Activated CD4-positive, alpha-beta T cell treated with anti-CD3 and anti-CD28 coated beads for 4 hours (primary cell): ENCODE results near the gene ATP6V1C2.

Experiments
- DNase-seq, 2 donors: peaks; one replicate each; pipeline ENCODE4 v3.0.0-alpha.2; 2020

ATP6V1C2 gene, protein sequence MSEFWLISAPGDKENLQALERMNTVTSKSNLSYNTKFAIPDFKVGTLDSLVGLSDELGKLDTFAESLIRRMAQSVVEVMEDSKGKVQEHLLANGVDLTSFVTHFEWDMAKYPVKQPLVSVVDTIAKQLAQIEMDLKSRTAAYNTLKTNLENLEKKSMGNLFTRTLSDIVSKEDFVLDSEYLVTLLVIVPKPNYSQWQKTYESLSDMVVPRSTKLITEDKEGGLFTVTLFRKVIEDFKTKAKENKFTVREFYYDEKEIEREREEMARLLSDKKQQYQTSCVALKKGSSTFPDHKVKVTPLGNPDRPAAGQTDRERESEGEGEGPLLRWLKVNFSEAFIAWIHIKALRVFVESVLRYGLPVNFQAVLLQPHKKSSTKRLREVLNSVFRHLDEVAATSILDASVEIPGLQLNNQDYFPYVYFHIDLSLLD

DNA sequence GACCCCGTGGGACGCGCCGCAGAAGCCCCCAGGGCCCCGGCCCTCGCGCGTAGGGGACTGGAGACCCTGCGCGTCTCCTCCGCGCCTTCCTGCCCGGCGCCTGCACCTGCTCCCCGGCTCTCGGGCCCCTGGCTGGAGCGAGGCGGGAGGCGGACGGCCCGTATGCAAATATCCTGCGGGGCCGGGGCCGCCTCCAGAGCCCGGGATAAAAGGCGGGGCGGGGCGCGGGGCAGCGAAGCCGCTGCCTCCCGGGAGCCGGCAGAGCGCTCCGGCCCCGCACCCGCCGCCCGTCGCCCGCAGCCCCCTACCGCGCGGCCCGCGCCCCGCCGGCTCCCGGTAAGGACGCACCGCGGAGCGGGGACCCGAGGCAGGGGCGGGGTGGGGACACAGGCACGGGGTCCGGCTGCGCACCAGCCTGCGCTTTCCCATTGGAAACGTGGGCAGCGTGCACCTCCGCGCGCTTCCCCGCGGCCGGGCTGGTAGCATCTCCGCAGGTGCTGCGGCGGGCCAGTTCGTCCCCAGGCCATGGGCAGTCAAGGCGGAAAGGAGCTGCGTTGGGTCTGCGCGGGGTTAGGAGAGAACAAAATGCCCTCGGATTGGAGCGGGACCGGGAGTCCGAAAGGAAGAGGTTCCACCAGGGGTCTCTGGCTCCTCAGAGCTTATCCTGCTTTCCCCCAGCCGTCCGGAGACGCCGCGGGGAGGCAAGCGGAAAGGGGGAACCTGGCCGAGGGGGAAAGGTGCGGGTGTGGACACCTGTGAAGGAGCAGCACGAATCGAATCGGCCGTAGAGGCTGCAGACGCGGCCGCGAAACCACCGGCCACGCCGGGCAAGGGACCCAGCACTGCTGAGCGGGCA lies at the start of gene ATP6V1C2:
Gene ATP6V1C2, plus strand, starts transcription at position 235 of the 856 bp plus-strand sequence. CDS start 1,220 bp downstream, outside the sequence.
- no peak for DNase-seq

GRCh38 chr2:10675131-10675530 lies 46.3 kb upstream of the ATP6V1C2 start:
- no peak for DNase-seq

DNA sequence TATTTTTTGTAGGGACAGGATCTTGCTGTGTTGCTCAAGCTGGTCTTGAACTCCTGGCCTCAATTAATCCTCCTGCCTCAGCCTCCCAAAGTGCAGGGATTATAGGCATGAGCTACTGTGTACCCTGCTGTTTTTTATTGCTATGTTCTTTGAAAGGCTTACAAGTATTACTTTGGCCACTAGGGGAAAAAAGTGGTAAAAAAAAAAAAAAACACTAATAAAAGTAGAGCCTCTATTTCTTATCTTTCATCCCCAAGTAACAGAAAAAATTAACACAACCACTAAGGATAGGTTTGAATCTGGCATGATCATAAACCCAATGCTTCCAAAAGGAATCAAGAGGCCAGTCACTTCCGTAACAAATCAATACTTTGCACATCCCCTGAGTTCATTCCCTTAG lies 43.2 kb upstream of the ATP6V1C2 start:
- no peak for DNase-seq

DNA sequence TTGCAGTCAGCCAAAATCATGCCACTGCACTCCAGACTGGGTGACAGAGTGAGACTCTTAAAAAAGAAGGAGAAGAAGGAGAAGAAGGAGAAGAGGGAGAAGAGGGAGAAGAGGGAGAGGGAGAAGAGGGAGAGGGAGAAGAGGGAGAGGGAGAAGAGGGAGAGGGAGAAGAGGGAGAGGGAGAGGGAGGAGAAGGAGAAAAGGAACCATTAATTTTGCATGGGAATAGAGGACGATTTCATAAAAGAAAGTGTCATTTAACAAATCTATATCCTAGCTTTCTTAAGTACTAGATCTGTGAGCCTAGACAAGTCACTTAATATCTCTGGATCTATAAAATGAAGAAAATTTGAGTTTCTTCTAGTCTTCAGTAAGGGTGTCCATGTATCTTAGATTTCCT lies 41.2 kb upstream of the ATP6V1C2 start:
- DNase-seq: no peak

DNA sequence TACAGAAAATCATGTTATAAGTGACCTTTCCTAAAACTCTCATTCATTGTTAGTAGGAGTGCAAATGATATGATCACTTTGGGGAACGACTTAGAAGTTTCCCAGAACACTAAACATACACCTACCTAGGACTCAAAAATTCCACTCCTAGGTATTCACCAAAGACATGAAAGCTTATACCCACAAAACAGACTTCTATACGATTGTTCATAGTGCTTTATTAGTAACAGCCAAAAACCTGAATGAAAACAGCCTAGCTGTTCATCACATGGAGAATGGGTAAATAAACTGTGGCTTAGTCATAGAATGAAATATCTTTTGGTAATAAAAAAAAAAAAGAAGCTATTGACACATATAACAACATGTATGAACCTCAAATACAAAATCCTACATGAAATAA lies 40.5 kb upstream of the ATP6V1C2 start:
- no peak for DNase-seq

DNA sequence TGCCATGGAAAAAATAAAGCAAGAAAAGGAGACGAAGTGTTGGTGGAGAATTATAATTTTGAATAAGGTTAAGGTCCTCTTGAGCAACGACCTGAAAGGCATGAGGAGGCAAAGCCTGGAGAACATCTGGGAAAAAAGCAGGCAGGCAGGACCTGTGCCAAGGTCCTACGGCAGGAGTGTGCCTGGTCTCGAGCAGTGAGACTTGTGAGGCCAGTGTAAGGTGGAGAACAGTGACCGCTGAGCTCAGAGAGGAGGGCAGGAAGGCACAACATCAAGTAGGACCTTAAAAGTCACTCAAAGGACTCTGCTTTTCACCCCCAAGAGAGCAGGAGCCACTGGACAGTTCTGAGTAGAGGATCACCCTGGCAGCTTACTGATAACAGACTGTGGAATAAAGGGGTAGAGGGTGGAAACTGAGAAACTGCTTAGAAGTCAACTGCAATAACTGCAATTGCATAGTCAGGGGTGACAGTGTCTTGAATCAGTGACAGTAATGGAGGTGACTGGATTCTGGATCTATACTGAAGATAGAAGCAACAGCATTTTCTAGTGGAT lies 35.2 kb upstream of the ATP6V1C2 start:
- no peak for DNase-seq

DNA sequence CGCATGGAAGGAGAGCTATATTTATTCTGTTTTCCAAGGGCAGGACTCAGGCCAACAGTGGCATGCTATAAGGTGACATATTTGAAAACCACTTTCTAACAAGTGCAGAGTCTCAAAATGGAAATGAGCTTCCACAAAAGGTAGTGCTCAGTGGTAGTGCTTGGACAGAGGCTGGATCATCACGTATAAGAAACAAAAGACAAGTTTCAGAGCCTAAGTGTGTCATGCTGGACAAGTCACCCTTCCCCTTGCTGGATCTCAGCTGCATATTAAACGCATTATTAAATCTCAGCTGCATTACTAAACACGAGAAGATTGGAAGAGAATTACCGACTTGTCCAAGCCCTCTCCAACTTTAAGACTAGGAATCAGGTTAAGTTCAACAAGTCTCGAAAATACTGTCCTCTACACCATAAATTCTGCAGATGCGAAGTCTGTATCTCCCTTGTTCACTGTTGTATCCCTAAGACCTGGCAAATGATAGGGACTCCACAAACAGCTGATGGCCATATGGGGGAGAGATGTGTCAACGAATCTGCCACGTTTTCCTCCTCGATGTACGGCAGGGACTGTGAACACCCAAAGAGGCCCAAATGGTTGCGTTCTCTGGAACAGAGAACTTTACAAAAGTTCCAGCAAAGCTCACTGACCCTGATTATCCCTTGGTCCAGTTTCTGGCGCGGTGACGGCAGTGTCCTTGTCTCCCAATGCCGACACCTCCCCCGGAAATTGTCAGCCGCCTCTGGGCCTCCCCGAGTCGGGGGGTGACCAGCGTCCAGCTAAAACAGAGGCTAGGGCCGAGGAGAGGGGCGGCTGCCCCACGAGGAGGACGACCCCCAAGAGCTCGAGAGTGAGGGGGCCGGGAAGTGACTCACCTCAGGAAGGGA lies 32.3 kb upstream of the ATP6V1C2 start:
- no peak for DNase-seq

DNA sequence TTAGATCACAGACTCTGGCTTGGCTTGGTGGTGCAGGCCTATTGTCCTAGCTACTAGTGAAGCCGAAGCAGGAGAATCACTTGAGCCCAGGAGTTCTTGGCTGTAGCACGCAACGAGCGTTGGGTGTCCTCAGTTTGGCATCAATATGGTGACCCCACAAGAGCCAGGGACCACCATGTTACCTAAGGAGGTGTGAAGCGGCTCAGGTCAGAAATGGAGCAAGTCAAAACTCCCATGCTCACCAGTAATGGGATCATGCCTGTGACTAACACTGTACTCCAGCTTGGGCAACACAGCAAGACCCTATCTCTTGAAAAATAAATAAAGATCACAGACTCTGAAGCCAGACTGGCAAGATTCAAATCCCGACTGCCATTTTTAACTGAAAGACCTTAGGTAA lies 29.9 kb upstream of the ATP6V1C2 start:
- no peak for DNase-seq

GRCh38 chr2:10700078-10700803 lies 21.2 kb upstream of the ATP6V1C2 start:
- no peak for DNase-seq

- DNase-seq: no peak
Observed at GRCh38 chr2:10704034-10704594, 17.3 kb upstream of the ATP6V1C2 start.

DNA sequence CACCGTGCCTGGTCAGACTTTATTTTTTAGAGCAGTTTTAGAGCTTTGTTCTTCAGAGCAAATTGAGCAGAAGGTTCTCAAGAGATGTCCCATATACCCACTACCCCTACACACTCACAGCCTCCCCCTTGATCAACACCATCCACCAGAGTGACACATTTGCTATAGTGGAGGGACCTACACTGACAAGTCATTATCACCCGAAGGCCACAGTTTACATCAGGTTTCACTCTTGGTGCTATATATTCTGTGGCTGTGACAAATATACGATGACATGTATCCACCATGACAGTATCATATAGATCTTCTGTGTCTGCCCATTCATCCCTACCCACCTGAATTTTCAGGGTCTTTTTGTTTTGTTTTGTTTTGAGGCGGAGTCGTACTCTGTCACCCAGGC lies 15.4 kb upstream of the ATP6V1C2 start:
- no peak for DNase-seq

DNA sequence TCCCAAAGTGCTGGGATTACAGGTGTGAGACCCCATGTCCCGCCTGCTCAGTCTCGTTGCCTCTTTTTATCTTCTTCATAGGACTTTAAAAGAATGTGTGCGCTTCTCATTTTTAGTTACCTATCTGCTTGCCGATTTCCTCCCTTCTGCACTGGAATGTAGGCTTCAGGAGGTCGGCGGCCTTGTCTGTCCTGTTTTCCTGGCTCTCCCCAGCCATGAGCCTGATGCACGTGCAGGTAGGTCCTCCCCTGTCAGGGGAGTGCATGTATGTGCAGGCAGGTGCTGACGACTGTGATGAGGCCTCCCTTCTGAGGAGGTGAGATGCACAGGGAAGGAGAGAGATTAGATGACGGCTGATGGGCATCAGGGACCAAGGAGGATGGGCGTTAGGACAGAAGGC lies 13.6 kb upstream of the ATP6V1C2 start:
- DNase-seq: no peak

- no peak for DNase-seq
Observed at GRCh38 chr2:10709290-10709939, 12.0 kb upstream of the ATP6V1C2 start.

DNA sequence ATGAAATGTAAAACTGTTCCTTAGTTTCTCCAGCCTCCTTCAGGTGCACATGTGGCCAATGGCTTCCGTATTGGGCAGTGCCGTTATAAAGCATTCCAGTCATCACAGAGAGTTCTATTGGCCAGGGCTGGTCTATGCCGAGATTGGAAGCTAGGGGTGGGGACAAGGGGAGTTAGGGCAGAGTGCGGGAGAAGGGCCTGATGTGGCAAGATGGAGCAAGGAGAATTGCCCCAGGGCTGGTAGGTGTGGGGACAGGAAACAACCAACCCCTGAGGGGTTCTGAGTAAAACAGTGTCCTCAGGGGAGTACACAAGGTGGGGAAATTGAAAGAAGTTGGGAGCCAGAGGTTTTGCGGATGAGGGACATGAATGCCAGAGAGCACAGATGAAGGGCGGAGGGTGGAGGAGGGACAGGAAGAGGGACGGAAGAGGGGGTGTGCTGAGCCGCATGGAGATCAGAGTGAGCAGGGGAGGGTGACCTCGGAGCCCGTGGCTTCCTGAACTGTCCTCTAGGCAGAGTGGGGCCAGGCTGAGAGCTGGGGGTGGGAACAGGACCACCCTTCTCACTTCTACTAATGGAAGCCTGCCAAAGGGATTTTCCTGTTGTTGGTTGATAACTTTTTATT lies 9.1 kb upstream of the ATP6V1C2 start:
- DNase-seq: no peak

GRCh38 chr2:10716581-10716980 lies 4.8 kb upstream of the ATP6V1C2 start:
- DNase-seq: no peak

- DNase-seq: no peak
Observed at GRCh38 chr2:10717628-10718027, 3.8 kb upstream of the ATP6V1C2 start.

DNA sequence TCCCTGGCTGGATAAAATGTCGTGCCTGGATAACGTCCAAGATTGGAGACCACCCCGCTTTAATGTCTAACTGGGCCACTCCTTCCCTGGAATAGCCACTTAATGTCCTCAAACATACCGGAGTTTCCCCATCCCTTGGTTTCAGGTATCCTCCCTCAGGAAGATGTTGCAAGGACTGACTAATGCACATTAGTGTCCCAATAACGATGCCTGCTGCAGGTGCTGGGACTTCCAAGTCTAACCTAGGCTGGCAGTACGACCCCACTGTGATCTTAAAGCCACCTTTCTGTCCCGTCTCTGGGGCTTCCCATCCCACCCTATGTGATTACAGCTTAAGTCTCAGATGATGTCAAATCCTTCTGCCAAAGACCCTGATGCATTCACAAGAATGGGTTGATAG lies 1.1 kb upstream of the ATP6V1C2 start:
- DNase-seq: no peak

DNA sequence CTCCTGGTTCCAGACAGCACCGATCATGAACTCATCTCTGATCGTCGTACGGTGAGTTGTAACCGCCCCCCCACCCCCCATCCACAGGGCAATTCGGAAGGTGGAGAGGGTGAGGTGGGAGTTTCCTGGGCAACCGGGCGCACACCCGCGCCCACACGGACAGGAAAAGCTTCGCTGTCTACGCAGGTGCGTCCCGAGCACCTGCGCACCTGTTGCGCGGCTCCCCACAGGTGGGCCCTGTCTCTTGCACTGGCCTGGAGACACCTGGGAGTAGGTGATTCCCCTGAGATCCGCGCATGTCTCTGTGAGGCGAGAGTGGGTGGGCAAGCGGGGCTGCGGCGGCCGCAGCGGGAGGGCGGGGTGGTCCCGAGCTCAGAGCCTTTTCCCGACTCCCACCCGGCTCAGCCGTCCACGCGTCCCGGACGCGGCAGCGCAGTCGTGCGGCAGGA lies 459 bp upstream of the ATP6V1C2 start:
- no peak for DNase-seq

DNA sequence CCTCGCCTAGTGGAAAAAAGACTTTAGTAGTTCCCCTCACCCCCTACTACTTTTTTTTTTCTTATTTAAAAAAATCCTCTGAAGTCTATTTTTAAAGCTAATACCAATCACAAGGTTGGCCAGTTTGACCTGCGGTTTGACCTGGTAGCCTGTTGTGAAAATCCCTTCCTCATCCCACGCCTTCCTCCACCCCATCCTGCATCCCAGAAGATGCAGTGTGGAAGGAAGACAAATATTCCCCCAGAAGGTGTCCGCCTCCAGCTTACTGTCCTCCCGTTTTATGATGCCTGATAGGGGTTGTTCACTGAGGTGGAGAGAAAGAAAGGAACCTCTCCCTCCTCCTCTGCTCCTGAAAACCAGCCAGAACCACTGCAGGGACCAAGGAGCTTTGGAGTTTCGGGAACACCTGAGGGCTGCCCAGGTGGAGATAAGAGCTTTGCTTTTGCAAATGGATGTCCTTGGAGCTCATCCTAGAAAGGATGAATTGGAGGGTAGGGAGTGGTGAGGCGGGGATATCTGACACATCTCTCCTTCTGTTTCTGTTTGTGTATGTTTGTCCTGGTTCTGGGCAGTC lies 909 bp downstream of the ATP6V1C2 start:
- DNase-seq: no peak

- no peak for DNase-seq
Observed at GRCh38 chr2:10732924-10733565, 11.6 kb downstream of the ATP6V1C2 start.
